ENCODE data around the gene CTDNEP1. TPM values are rescaled to one million over a fixed set of nuclear protein-coding genes. Genes with fewer than 3 reads are reported as not detected.

CTDNEP1 gene
- total RNA-seq, 1 donor: 31.8 TPM

DNA sequence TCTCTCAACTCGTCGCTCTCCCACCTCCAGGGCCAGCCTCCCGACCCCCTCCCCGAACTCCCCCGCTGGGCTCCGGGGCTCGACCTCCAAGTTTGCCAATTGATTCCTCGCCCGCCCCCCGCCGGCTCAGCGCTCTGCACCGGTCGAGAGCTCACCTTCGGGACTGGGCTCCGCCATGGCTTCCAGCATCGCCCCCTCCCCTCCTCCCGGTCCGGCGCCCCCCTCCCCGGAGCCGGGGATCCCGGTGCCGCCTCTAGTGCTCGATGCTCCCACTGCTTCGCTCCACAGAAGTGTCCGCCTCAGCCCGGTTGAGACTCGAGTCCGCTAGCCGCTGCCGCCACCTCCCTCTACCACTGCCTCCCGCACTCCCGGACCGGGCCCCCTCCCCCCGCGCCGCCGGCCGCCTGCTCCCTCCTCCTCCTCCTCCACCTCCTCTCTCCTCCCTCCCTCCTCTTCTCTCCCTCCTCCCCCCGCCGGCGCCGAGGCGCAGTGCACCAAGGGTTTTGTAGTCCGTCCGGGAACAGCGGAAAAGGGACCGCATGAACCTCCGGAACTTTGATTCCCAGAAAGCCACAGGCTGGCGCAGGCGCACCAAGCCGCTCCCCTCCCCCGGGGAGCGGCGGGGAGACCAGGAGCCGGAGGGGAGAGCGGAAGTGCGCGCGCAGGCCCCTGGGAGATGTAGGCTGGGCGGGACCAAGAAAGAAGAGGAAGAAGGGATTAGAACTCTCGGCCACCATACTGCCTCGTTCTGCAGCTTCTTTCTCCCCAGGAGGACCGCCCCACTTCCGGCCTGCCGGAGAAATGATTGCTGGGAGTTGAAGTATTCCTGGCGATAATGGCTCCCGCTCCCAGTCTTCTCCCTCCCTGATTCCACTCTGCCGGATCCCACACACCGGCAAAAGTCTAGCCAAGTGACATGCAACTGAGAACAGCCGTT is 12.2 kb downstream of the CTDNEP1 start, which contains the start of gene PHF23:
Gene PHF23, minus strand, starts transcription at position 367 of the 937 bp plus-strand sequence. Its CDS starts 178 bp downstream, at position 189.
- Histone ChIP-seq H3K4me3 (ENCODE audit: insufficient read depth, low read length) (peak within 1 kb of the TSS; percentile 96), H3K27ac (ENCODE audit: low read depth, low read length) (peak within 1 kb of the TSS; percentile 84), H3K9me3 (ENCODE audit: low read depth, low read length) (no peaks in the 10 kb centered on the region), H3K36me3 (ENCODE audit: insufficient read depth, low read length) (peaks cover 50% of the 10 kb centered on the region), H2AFZ (ENCODE audit: low read length) (peak within 1 kb of the TSS; percentile 31), H3K27me3 (ENCODE audit: insufficient read depth, low read length) (no peaks in the 10 kb centered on the region), H3K4me2 (ENCODE audit: insufficient read depth, low read length) (peak within 1 kb of the TSS; percentile 98), H3K4me1 (ENCODE audit: insufficient read depth, low read length) (peaks cover 48% of the 10 kb centered on the region), H3K79me2 (ENCODE audit: insufficient read depth, low read length) (peaks cover 81% of the 10 kb centered on the region), H4K20me1 (ENCODE audit: insufficient read depth, low read length) (peaks cover 34% of the 10 kb centered on the region)
- TF ChIP-seq, protein P1, sequence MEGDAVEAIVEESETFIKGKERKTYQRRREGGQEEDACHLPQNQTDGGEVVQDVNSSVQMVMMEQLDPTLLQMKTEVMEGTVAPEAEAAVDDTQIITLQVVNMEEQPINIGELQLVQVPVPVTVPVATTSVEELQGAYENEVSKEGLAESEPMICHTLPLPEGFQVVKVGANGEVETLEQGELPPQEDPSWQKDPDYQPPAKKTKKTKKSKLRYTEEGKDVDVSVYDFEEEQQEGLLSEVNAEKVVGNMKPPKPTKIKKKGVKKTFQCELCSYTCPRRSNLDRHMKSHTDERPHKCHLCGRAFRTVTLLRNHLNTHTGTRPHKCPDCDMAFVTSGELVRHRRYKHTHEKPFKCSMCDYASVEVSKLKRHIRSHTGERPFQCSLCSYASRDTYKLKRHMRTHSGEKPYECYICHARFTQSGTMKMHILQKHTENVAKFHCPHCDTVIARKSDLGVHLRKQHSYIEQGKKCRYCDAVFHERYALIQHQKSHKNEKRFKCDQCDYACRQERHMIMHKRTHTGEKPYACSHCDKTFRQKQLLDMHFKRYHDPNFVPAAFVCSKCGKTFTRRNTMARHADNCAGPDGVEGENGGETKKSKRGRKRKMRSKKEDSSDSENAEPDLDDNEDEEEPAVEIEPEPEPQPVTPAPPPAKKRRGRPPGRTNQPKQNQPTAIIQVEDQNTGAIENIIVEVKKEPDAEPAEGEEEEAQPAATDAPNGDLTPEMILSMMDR (IDR thresholded peaks at IDR 0.05; ENCODE audit: extremely low read depth, low read depth, low read length): no peak
- peak; percentile 100 for DNase-seq (ENCODE audit: insufficient read length, low spot score, missing footprints)

- H2AFZ ChIP-seq (ENCODE audit: low read length): no peak overlapping the region
- peak; percentile 89 for DNase-seq (ENCODE audit: insufficient read length, low spot score, missing footprints)
- peak overlapping the region; percentile 75 for H3K27ac ChIP-seq (ENCODE audit: low read depth, low read length)
- H3K4me1 ChIP-seq (ENCODE audit: insufficient read depth, low read length): peaks cover 46% of the 10 kb centered on the region
- TF ChIP-seq, protein P1 (IDR thresholded peaks at IDR 0.05; ENCODE audit: extremely low read depth, low read depth, low read length): no peak
- H3K4me3 ChIP-seq (ENCODE audit: insufficient read depth, low read length): peak overlapping the region; percentile 96
- H3K36me3 ChIP-seq (ENCODE audit: insufficient read depth, low read length): peaks cover 42% of the 10 kb centered on the region
- H3K79me2 ChIP-seq (ENCODE audit: insufficient read depth, low read length): peaks cover 81% of the 10 kb centered on the region
- H4K20me1 ChIP-seq (ENCODE audit: insufficient read depth, low read length): peaks cover 34% of the 10 kb centered on the region
- H3K27me3 ChIP-seq (ENCODE audit: insufficient read depth, low read length): no peaks in the 10 kb centered on the region
- peak overlapping the region; percentile 69 for H3K4me2 ChIP-seq (ENCODE audit: insufficient read depth, low read length)
- H3K9me3 ChIP-seq (ENCODE audit: low read depth, low read length): no peaks in the 10 kb centered on the region
Measured at GRCh38 chr17:7238420-7239090, 13.0 kb downstream of the CTDNEP1 start.

- Histone ChIP-seq H3K9me3 (ENCODE audit: low read depth, low read length) (no peaks in the 10 kb centered on the region), H3K4me3 (ENCODE audit: insufficient read depth, low read length) (peak overlapping the region; percentile 96), H3K4me1 (ENCODE audit: insufficient read depth, low read length) (peaks cover 44% of the 10 kb centered on the region), H3K27ac (ENCODE audit: low read depth, low read length) (peak overlapping the region; percentile 17), H2AFZ (ENCODE audit: low read length) (no peak overlapping the region), H3K4me2 (ENCODE audit: insufficient read depth, low read length) (peak overlapping the region; percentile 78), H3K27me3 (ENCODE audit: insufficient read depth, low read length) (no peaks in the 10 kb centered on the region), H4K20me1 (ENCODE audit: insufficient read depth, low read length) (peaks cover 34% of the 10 kb centered on the region), H3K79me2 (ENCODE audit: insufficient read depth, low read length) (peaks cover 83% of the 10 kb centered on the region), H3K36me3 (ENCODE audit: insufficient read depth, low read length) (peaks cover 42% of the 10 kb centered on the region)
- TF ChIP-seq, protein P1 (IDR thresholded peaks at IDR 0.05; ENCODE audit: extremely low read depth, low read depth, low read length): no peak
- peak; percentile 93 for DNase-seq (ENCODE audit: insufficient read length, low spot score, missing footprints)
Measured at GRCh38 chr17:7237761-7238419, 13.6 kb downstream of the CTDNEP1 start.

Measured in osteoblast (primary cell).